Stomach (tissue), 9 donors: ENCODE data around the gene TOMM22. TPM values are rescaled to one million over a fixed set of nuclear protein-coding genes. Genes with fewer than 3 reads are reported as not detected.

Source experiments
- DNase-seq, 2 donors: peaks; one replicate each; pipeline versions ENCODE4 v3.0.0 to v3.0.0-alpha.2; 2013 to 2019
- H3K27ac ChIP-seq, 5 donors: fragments of 200-600 bp in 4 of 5; sonication (generic) in 4 of 5; one replicate each; pipeline ENCODE4 v1.5.1; 2013 to 2019; ENCODE audit warnings: mild to moderate bottlenecking in 1 of 5, moderate library complexity in 1 of 5
- H3K27me3 ChIP-seq, 3 donors: fragments of 200-600 bp; sonication (generic); one replicate each; pipeline ENCODE4 v1.5.1; 2017 to 2019; ENCODE audit warnings: mixed run types in 1 of 3
- H3K36me3 ChIP-seq, 4 donors: fragments of 200-600 bp; sonication (generic); 1 replicate in 3 of 4; 2 replicates in 1 of 4; pipeline ENCODE4 v1.5.1; 2016 to 2019
- H3K4me1 ChIP-seq, 4 donors: fragments of 200-600 bp; sonication (generic); one replicate each; pipeline ENCODE4 v1.5.1; 2016 to 2019
- H3K4me3 ChIP-seq, 4 donors: fragments of 200-600 bp; sonication (generic) in 3 of 4; one replicate each; pipeline ENCODE4 v1.5.1; 2016 to 2019; ENCODE audit warnings: mild to moderate bottlenecking in 1 of 4
- H3K9me3 ChIP-seq, 4 donors: fragments of 200-600 bp; sonication (generic); one replicate each; pipeline ENCODE4 v1.5.1; 2016 to 2019
- CTCF ChIP-seq, 7 experiments: fragments of 450-650 bp in 4 of 7; fragments of 200-600 bp in 3 of 7; sonication (generic) in 3 of 7; IDR thresholded peaks; one replicate each; pipeline ENCODE4 v1.5.1; 2016 to 2019; ENCODE audit warnings: antibody characterized with exemption in 7 of 7, control low read depth in 2 of 7, mild to moderate bottlenecking in 1 of 7
- EP300 ChIP-seq: sonication (generic); formaldehyde crosslinking; IDR thresholded peaks from one replicate; pipeline ENCODE4 v1.6.1; 2017; ENCODE audit warnings: antibody characterized with exemption
- POLR2A ChIP-seq, 4 donors: fragments of 450-650 bp; IDR thresholded peaks; one replicate each; pipeline ENCODE4 v1.6.1; 2016; ENCODE audit warnings: antibody characterized with exemption in 4 of 4, control low read depth in 2 of 4, mild to moderate bottlenecking in 1 of 4, moderate library complexity in 1 of 4
- POLR2AphosphoS5 ChIP-seq, 3 donors: sonication (generic); formaldehyde crosslinking; IDR thresholded peaks; one replicate each; pipeline ENCODE4 v1.6.1; 2016; ENCODE audit warnings: antibody characterized with exemption in 3 of 3
- WGBS, 5 donors: extraction: QIAGEN DNeasy Blood & Tissue Kit in 3 of 5; methylation state at CpG; one replicate each; pipeline versions ENCODE4 v1.1.5 to v1.1.7; 2013 to 2018; 5-methylcytosine and 5-hydroxymethylcytosine counted together
- intact Hi-C: fragments of 100-400 bp; cut with DNase I; formaldehyde crosslinking; loops from one replicate; pipeline ENCODE4 v1.15.1; 2023; ENCODE audit warnings: low total_unique reads
- polyA plus RNA-seq, 3 donors: library from polyadenylated mRNA; stranded (reverse); fragments of 200-250 nt; gene quantifications; one replicate each; pipeline ENCODE4 v1.2.3, GENCODE V29; 2013
- total RNA-seq, 5 donors: library from RNA; depleted of rRNA; stranded (reverse); fragments of >200 nt; gene quantifications; one replicate each; pipeline versions ENCODE4 v1.1.0 to v1.2.3, GENCODE V29; 2014 to 2016
- donor health status: healthy with polysubstance abuse.
- donor health status: Bipolar disorder and iron deficiency.
- donor health status: healthy.

TOMM22 gene
- total and polyA plus RNA-seq, 8 donors = 22.6 to 66.5 (median 37.4) TPM

- peaks cover 67 to 95% (median 84%) of the 10 kb centered on the region in 4 donors for H3K36me3 ChIP-seq
- TF ChIP-seq POLR2AphosphoS5 (IDR thresholded peaks at IDR 0.05) (peak in 1 of 3 donors; percentile 39), CTCF (IDR thresholded peaks at IDR 0.05) (peak in 1 of 7 experiments; percentile 0), POLR2A (IDR thresholded peaks at IDR 0.05) (no peak), EP300 (no peak)
- no peaks in the 10 kb centered on the region for H3K9me3 ChIP-seq
- H3K27ac ChIP-seq = peak overlapping the region; percentile 66 to 83 (median 71)
- peak; percentile 37 to 79 for DNase-seq
- peaks cover 49 to 56% (median 51%) of the 10 kb centered on the region in 4 donors for H3K4me1 ChIP-seq
- WGBS, 5 donors = 30 to 48% (median 42%) methylated on average over 10 to 13 of the region's 13 CpGs
- intact Hi-C loops = no loop called here
- no peak overlapping the region for H3K4me3 ChIP-seq
- no peaks in the 10 kb centered on the region for H3K27me3 ChIP-seq
Observed at GRCh38 chr22:38732251-38732815, 50.6 kb downstream of the TOMM22 start.

DNA sequence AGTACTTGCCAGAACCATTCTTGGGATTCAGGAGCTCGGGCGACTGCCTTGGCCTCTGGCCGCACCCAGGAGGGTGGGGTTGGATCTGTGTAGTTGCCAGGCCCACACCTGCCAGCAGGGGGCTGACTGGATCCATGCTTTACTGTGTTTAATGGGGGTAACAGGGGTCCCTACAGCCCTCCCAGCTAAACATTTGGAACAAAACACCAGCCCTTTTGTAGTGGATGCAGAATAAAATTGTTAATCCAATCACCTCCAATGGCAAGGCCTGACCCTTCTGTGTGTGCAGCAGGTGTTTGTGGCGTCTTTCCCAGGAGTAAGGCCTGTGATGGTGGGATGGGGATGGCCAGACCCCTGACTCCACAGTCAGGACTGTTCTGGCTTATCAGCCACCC lies 51.6 kb downstream of the TOMM22 start:
- H3K4me1 ChIP-seq = peaks cover 49 to 56% (median 51%) of the 10 kb centered on the region in 4 donors
- peak in 5 of 7 experiments; percentile 60 to 84 (median 64) for TF ChIP-seq CTCF (IDR thresholded peaks at IDR 0.05)
- no peak for TF ChIP-seq EP300
- TF ChIP-seq POLR2AphosphoS5 (IDR thresholded peaks at IDR 0.05) = peak in 1 of 3 donors; percentile 22
- peak; percentile 71 to 81 for DNase-seq
- H3K9me3 ChIP-seq = no peaks in the 10 kb centered on the region
- no peak overlapping the region for H3K4me3 ChIP-seq
- H3K27me3 ChIP-seq = no peaks in the 10 kb centered on the region
- H3K36me3 ChIP-seq = peaks cover 67 to 95% (median 84%) of the 10 kb centered on the region in 4 donors
- intact Hi-C loops = no loop called here
- WGBS, 5 donors = 20 to 32% (median 28%) methylated on average over 4 of the region's 4 CpGs
- peak overlapping the region; percentile 71 to 83 (median 73) for H3K27ac ChIP-seq

GRCh38 chr22:38733724-38734381 lies 52.1 kb downstream of the TOMM22 start:
- no peak overlapping the region for H3K4me3 ChIP-seq
- peaks cover 49 to 56% (median 51%) of the 10 kb centered on the region in 4 donors for H3K4me1 ChIP-seq
- 23 to 45% (median 32%) methylated on average over 4 to 8 of the region's 8 CpGs for WGBS, 5 donors
- H3K27me3 ChIP-seq = no peaks in the 10 kb centered on the region
- peaks cover 67 to 95% (median 84%) of the 10 kb centered on the region in 4 donors for H3K36me3 ChIP-seq
- H3K27ac ChIP-seq = peak overlapping the region; percentile 71 to 83 (median 73)
- no peaks in the 10 kb centered on the region for H3K9me3 ChIP-seq
- intact Hi-C loops = no loop called here
- peak; percentile 53 to 77 for DNase-seq
- TF ChIP-seq CTCF (IDR thresholded peaks at IDR 0.05) (no peak), EP300 (peak; percentile 32), POLR2A (IDR thresholded peaks at IDR 0.05) (no peak), POLR2AphosphoS5 (IDR thresholded peaks at IDR 0.05) (peak in 1 of 3 donors; percentile 26)

GRCh38 chr22:38734421-38735100 lies 52.8 kb downstream of the TOMM22 start:
- no peaks in the 10 kb centered on the region for H3K27me3 ChIP-seq
- no peaks in the 10 kb centered on the region for H3K9me3 ChIP-seq
- DNase-seq = no peak
- intact Hi-C loops = no loop called here
- peak overlapping the region; percentile 71 to 83 (median 73) for H3K27ac ChIP-seq
- 78 to 87% (median 83%) methylated on average over 13 of the region's 13 CpGs for WGBS, 5 donors
- no peak overlapping the region for H3K4me3 ChIP-seq
- no peak for TF ChIP-seq POLR2AphosphoS5 (IDR thresholded peaks at IDR 0.05)
- TF ChIP-seq EP300 = no peak
- TF ChIP-seq POLR2A (IDR thresholded peaks at IDR 0.05) = no peak
- TF ChIP-seq CTCF (IDR thresholded peaks at IDR 0.05) = no peak
- H3K4me1 ChIP-seq = peaks cover 49 to 56% (median 51%) of the 10 kb centered on the region in 4 donors
- peaks cover 67 to 95% (median 84%) of the 10 kb centered on the region in 4 donors for H3K36me3 ChIP-seq
